Activated B cell treated with CpG ODN at 0.5 μM for 24 hours (primary cell): ENCODE data around the gene APPL1. TPM values are rescaled to one million over a fixed set of nuclear protein-coding genes. Genes with fewer than 3 reads are reported as not detected.

Experiments
- ATAC-seq: fragments of 200-7000 bp; cut with Tn5 transposase; one replicate; pipeline ENCODE4 v1.10.0; 2021; ENCODE audit warnings: low read depth, mild to moderate bottlenecking, moderate library complexity
- CTCF ChIA-PET: fragments of 350-600 bp; sonication (Branson Sonifier 250); formaldehyde crosslinking; loops from one replicate; lab custom pipeline; 2021; ENCODE audit warnings: antibody characterized with exemption; lab: Charles Lee
- POLR2A ChIA-PET: fragments of 350-600 bp; sonication (Branson Sonifier 250); formaldehyde crosslinking; loops from one replicate; lab custom pipeline; 2021; ENCODE audit warnings: antibody characterized with exemption; lab: Charles Lee
- DNase-seq: peaks from one replicate; pipeline ENCODE4 v3.0.0; 2022
- H3K27ac Mint-ChIP-seq: one replicate; pipeline ENCODE4 v1.8.0; 2020; ENCODE audit warnings: mixed read lengths
- H3K27me3 Mint-ChIP-seq: one replicate; pipeline ENCODE4 v1.8.0; 2021; ENCODE audit warnings: mixed read lengths
- H3K36me3 Mint-ChIP-seq: one replicate; pipeline ENCODE4 v1.8.0; 2021; ENCODE audit warnings: low read depth, mixed read lengths
- H3K4me1 Mint-ChIP-seq: one replicate; pipeline ENCODE4 v1.8.0; 2021; ENCODE audit warnings: mixed read lengths
- H3K4me3 Mint-ChIP-seq: one replicate; pipeline ENCODE4 v1.8.0; 2020; ENCODE audit warnings: mild to moderate bottlenecking, mixed read lengths
- H3K9me3 Mint-ChIP-seq: one replicate; pipeline ENCODE4 v1.8.0; 2020; ENCODE audit warnings: mixed read lengths
- CTCF ChIP-seq: fragments of 200-600 bp; IDR thresholded peaks from one replicate; pipeline ENCODE4 v1.8.0; 2022; ENCODE audit warnings: antibody characterized with exemption, mild to moderate bottlenecking
- intact Hi-C: fragments of 100-400 bp; cut with micrococcal nuclease; formaldehyde crosslinking; loops from one replicate; pipeline ENCODE4 v1.15.1; 2024
- total RNA-seq: library from RNA; stranded (reverse); gene quantifications from 2 replicates; pipeline ENCODE4 v1.2.3, GENCODE V29; 2022

The APPL1 gene
- total RNA-seq = 58.3 and 62.0 TPM in 2 replicates

GRCh38 chr3:57227204-57227929, at the start of gene APPL1:
TSS of gene APPL1 (plus strand) at chr3:57227729. CDS start at chr3:57227884, 155 bp downstream.
- H3K9me3 Mint-ChIP-seq = no peaks in the 10 kb centered on the region
- H3K4me3 Mint-ChIP-seq = peak within 1 kb of the TSS; percentile 94
- ChIA-PET CTCF (no interaction called here), POLR2A (interaction anchor here (0.9 to 2.3 kb wide), 10 partner anchors 31 to 670 kb away, joined by 3 to 10 read pairs (median 4); partner anchors contain the start of genes ARF4, CCDC66, PDE12 and SLMAP)
- intact Hi-C loops = loop anchor here (1.0 to 5.0 kb wide), 8 partner anchors 8 to 670 kb away; partner anchors contain the start of genes ARF4 and CCDC66
- peaks cover 45% of the 10 kb centered on the region for H3K4me1 Mint-ChIP-seq
- no peak for TF ChIP-seq CTCF
- no peaks in the 10 kb centered on the region for H3K27me3 Mint-ChIP-seq
- DNase-seq (peak; percentile 95), ATAC-seq (peak; percentile 97)
- peaks cover 10% of the 10 kb centered on the region for H3K36me3 Mint-ChIP-seq
- peak within 1 kb of the TSS; percentile 87 for H3K27ac Mint-ChIP-seq

DNA sequence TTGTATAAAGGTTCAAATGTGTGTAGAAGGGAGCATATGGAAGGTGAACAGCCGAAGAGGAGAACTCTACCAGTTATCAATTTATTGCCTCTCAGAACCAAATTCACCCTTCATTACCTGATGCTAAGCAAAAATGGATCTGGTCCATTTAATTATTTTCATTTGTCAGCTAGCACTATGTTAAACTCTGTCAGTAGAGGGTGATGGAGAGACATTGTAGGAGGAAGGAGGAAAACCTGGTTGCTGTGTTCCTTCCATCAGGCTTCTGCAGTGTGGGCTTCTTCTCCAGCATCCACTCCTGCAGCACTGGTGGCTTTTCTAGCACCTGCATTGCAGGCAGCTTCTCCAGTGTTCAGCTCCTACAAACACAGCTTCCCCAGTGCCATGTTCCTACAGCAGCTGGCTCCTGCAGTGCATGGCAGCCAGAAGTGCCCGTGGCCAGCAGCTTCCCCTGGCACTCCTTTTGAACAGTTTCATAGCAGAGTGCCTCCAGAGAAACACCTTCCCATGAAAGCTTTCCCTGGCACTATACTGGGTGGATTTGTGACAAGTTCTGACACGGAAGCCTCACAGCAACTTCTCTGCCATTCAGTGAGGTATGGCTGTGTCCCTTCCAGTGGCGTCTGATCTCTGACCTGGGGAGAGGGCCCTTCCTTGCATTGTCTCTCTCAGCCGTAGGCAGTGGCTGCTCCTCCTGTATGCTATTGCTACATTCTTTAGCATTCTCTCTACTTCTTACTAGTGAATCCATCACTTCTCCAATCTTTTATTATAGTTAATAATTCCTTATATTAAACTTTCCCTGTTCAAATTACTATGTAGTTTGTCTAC, 47.7 kb upstream of the APPL1 start:
- ChIA-PET POLR2A (no interaction called here), CTCF (interaction anchor here (0.8 to 1.9 kb wide), 5 partner anchors 9 to 376 kb away, joined by 3 to 7 read pairs (median 4); partner anchors contain the start of gene PDE12)
- no peak for TF ChIP-seq CTCF
- Mint-ChIP-seq H3K27me3 (peaks cover 3% of the 10 kb centered on the region), H3K36me3 (no peaks in the 10 kb centered on the region), H3K9me3 (no peaks in the 10 kb centered on the region), H3K27ac (no peak overlapping the region), H3K4me3 (no peak overlapping the region), H3K4me1 (peaks cover 6% of the 10 kb centered on the region)
- no peak for DNase-seq
- intact Hi-C loops = loop anchor here (10.0 kb wide), 1 partner anchor 995 kb away; no protein-coding TSS in a partner anchor
- no peak for ATAC-seq

DNA sequence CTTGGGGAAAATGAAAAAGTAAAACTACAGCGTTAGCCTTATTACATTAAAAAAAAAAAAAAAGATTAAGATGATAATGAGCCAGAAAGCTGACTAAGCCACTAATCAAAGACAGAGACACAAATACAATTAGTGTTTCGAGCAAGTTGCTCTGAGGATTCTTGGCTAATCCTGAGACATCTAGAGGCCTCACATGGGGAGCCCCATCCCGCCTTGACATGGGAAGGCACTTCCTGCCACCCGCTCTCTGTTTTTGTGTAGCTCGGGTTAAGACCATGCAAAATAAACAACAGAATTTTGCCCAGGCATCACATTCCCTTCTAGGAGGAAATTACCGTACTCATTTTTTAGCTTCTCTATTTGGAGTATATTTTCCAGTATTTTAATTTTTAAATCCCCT, 43.0 kb upstream of the APPL1 start:
- no peak overlapping the region for H3K27ac Mint-ChIP-seq
- no peak for DNase-seq
- POLR2A ChIA-PET = no interaction called here
- H3K4me3 Mint-ChIP-seq = no peak overlapping the region
- H3K36me3 Mint-ChIP-seq = no peaks in the 10 kb centered on the region
- H3K9me3 Mint-ChIP-seq = no peaks in the 10 kb centered on the region
- ATAC-seq = no peak
- peaks cover 2% of the 10 kb centered on the region for H3K4me1 Mint-ChIP-seq
- intact Hi-C loops = no loop called here
- no peak for TF ChIP-seq CTCF
- CTCF ChIA-PET = no interaction called here
- peaks cover 8% of the 10 kb centered on the region for H3K27me3 Mint-ChIP-seq

- ATAC-seq = no peak
- peaks cover 3% of the 10 kb centered on the region for H3K27me3 Mint-ChIP-seq
- no peak overlapping the region for H3K27ac Mint-ChIP-seq
- DNase-seq = no peak
- H3K4me1 Mint-ChIP-seq = peaks cover 8% of the 10 kb centered on the region
- ChIA-PET POLR2A (interaction anchor here (0.6 kb wide), 1 partner anchor 484 kb away, joined by 3 read pairs; no protein-coding TSS in a partner anchor), CTCF (no interaction called here)
- H3K36me3 Mint-ChIP-seq = no peaks in the 10 kb centered on the region
- intact Hi-C loops = no loop called here
- TF ChIP-seq CTCF = no peak
- no peaks in the 10 kb centered on the region for H3K9me3 Mint-ChIP-seq
- H3K4me3 Mint-ChIP-seq = no peak overlapping the region
These were observed 35.5 kb upstream of the APPL1 start for GRCh38 chr3:57192028-57192427.

DNA sequence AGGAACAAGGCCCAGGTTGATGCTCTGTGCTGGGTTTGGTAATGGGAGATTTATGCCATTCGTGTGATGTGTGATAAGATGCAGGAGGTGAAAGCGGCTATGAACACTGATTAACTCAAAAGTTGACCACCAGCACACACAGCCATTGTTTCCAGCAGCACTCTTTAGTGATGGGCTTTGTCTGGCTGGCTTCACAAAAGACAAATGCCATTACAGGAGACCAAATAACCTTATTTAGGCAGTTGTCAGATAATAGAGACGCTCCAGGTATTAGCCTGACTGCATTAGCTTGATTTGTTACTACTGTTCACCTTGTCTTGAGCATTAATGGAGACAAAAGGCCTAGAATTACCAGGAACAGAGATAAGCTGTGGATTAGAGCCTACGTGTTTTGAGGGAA, 32.9 kb upstream of the APPL1 start:
- H3K9me3 Mint-ChIP-seq = no peaks in the 10 kb centered on the region
- no peak for TF ChIP-seq CTCF
- CTCF ChIA-PET = no interaction called here
- no peaks in the 10 kb centered on the region for H3K36me3 Mint-ChIP-seq
- H3K4me3 Mint-ChIP-seq = no peak overlapping the region
- H3K27me3 Mint-ChIP-seq = no peaks in the 10 kb centered on the region
- H3K4me1 Mint-ChIP-seq = peaks cover 7% of the 10 kb centered on the region
- no peak overlapping the region for H3K27ac Mint-ChIP-seq
- ATAC-seq (no peak), DNase-seq (no peak)
- POLR2A ChIA-PET = no interaction called here
- intact Hi-C loops = no loop called here
